Islet precursor cell (in vitro differentiated cells): Measurements from ENCODE around the gene BCAS1.
A peak's percentile ranks its signal among the peaks of the same experiment; 100 is the strongest.

Experiments
- DNase-seq: peaks from one replicate; pipeline ENCODE4 v3.0.0-alpha.2; 2018

The BCAS1 gene

DNA sequence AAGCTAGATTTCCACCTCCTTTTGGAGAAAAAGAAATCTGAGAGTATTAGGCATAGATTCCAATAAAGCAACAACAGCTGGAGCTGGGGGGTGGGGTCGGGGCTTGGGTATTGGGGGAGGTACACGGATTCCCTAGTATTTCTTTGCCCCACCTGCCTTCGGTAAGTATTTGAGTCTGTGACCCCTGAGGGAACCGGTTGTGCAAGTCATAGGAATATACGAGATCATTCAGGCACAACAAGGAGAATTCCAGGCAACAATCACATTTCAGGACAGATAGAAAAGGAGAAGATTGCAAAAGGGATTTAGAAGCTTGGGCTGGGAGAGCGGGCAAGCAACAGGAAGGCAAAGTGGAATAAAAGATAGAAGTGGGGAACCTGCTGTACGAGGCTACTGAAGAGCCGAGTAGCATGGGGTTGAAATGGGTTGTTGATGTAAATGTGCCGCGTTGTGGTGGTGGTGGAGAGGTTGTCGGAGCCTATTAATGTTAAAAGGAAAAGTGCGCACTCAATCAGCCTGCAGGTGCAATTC is 148.9 kb downstream of the BCAS1 start:
- DNase-seq: peak; percentile 40

DNA sequence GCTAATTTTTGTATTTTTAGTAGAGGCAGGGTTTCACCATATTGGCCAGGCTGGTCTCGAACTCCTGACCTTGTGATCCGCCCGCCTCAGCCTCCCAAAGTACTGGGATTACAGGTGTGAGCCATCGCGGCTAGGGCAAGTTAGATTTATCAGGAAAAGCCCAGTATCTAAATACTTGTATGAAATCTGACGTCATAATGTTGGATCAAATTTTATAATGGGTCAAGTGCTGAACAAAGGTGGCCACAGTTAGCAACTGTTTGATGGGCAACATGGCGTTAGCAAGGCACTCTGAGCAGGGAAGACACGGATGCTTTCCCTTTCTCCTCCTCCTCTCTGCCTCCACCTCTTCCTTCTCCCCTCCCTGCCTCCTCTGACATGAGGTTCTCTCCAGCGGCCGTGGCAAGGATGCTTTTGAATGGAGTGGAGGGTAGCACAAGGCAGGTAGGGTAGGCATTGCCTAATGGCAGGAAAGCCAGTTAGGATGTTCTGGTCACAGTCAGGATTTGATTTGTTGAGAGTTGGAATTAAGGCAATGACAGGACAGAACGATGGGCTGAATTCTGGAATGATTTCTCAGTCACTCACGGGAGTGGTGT is 149.6 kb downstream of the BCAS1 start:
- peak; percentile 34 for DNase-seq

DNA sequence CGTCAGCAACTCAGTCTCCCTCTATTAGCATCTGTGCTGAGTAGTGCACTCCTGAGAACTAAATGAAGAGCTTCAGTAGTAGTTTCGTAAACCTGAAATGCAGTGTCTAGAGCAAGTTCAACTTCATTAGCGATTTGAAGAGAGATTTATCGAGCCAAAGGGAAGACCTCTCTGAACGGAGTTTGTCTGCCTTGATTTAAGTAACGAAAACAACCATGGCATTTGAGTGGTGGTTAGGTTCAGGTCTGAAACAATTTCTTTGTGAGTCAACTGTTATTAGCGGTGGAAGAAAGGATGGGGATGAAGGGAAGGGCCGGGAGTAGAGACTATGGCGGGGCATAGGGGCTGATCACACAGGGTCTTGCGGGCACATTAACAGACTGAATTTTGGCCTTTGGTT is 150.5 kb downstream of the BCAS1 start:
- no peak for DNase-seq

DNA sequence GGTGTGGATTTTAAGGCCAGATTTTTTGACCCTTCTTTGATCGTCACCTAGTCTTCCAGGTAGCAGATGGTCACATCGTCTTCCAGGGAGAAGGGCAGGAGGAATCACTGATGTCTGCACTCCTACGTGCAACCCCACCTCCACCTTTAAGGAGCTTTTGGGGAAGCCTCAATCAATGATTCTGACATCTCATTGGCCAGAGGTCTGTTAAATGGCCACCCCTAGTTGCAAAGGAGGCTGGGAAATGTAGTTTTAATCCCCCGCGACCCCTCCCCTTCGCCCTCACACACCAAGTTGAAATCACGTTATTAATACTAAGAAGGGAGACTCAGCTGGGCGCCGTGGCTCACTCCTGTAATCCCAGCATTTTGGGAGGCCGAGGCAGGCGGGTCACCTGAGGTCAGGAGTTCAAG is 151.4 kb downstream of the BCAS1 start:
- peak; percentile 81 for DNase-seq

DNA sequence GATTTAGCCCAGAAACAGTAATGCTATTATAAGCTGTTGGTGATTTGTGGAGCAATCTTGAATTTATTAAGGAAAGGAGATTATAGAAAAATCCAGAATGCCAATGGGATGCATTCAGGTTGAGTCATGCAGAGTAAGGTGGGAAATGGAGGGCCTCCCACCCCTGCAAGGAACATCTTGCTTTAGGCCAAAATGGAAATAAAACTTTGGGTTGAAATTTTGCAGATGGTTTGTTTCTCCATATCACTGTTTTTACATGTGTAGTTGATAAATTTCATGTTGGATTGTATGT is 152.4 kb downstream of the BCAS1 start:
- no peak for DNase-seq

DNA sequence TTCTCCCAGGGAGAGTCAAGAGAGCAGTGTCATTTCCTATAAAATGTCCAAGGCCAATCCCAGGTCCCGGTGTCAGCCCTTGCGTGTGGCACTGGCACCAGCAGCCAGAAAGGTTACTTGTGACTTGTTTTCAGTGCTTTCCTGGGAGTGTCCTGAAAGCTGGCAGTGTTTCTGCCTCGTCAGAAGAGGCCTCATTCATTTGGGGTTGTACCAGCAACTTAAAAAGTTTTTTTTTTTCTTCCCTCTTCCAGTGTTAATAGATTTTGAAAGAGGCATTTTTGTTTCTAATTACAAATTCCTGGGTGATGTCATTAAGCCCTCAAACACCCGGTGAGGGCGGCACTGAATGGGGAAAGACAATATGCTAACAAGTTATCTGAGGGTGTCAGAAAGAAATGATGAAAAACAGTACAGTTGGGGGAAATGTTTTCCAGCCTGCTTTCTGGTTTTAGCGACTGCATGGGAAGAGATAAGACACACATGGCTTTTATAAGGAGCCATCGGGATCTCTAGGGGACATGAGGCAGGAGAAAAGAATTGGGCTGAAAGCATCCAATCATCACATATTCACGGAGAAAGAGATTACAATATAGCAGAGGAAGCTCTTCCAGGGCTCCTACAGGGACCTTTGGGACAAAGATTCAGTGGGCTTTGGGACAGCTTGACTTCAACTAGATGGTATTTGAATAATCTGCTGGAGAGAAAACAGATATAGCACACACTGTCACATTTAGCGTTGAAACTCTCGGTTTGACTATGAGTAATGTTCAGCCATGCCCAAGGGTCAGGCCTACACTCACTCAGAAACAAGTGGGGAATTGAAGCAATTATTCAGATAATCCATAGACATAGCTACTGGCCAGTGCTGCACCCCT is 153.0 kb downstream of the BCAS1 start:
- peak; percentile 69 for DNase-seq

DNA sequence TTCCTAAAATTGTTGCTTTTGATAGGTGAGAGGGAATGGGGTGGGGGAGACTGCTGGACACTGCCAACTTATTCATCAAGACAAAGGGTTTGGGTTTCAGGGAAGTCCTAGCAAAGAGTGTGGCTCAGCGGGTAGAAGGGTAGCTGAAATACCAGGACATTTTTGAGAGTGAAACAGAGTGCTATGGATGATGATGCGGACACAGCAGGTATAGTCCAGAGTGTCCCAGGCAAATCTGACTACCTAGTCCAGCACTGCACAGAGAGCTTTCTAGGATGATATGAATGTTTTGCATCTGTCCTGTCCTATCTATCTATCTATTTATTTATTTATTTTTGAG is 154.3 kb downstream of the BCAS1 start:
- DNase-seq: no peak

DNA sequence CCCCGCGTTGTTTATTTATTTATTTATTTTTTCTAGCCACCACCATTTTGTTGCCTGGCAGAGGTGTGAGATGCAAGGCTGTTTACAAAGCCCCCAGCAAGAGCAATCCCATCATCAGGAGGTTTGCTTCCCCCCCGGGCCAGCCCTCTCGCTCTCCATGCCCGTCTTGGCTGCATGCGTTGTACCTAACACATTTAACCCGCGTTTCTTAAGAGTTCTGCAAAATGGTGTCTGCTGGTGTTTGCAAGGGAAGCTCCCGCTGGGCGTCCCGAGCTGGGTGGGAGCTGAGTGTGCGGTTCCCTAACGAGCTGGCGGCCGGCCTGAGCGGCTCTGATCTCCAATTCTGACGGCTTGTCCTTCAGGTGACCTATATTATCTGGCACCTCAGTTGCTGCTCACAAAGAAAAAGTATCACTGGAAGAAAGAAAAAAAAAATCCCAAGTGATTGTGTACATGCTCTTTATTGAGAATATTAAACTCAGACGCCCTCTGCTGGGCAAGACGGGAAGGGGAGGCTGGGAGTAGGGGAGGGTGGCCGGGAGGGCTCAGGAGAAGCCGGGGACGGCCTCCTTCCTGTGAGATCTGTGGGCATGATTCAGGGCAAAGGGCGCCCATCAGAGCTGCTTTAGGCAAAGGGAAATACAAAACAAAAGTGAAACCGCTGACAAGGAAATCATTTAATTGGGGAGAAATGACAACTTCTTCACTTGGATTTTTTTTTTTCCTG is 154.8 kb downstream of the BCAS1 start:
- DNase-seq: peak; percentile 95

DNA sequence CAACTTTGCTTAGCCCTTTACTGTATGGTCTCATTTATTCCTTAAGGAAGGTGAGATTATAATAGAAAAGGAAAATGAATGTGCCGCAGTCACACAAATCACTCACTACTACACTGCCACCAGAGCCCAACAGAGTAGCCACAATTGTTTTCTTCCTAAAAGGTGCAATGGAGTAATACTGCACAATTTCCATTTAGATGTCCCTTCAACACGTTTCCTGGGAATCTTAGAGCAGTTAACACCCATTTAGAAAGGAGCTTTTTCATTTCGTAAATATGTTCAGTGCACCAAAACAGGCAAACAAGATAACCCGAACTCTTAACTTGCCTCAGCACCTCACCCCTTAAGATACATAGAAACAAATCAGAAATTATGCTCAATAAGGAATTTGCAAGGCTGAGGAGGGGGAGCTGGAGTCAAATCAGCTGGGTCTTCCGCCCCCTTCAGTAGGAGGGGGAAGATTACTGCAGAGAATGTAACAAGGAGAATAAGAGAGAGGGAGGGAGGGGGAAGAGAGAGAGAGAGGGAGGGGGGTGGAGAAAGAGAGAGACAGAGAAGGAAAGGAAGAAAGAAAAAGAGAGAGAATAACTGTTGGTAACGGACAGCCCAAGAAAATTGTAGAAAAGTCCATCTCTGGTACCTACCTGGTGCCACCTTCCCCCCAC is 155.5 kb downstream of the BCAS1 start:
- DNase-seq: peak; percentile 39

DNA sequence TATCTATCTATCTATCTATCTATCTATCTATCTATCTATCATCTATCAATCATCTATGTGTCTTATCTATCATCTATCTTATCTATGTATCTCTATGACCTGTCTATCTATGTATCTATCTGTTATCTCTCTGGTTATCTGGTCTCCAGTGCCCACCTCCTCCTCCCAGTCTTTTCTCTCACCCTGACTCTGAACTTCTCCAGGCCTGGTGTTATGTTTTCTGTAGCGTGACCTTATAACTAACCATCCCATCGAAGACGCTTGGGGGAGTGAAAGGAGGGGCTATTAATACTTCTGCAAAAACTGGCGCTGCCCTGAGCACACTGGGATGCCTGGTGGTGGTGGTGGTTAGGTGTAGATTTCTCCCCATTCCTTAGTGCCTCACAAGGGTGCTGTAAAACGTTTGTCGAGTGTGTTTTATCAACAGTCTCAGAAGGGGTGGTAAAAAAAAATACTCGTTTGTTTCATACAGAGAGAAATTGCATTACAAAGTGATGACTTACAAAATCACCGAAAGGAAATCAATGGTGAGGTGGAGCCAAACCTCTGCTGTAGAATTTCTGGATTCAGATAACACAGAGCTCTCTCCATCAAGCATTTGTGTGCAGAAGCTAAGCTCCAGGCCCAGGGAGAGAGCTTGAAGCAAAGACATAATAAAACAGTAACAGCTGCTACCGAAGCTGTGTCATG is 156.2 kb downstream of the BCAS1 start:
- no peak for DNase-seq

DNA sequence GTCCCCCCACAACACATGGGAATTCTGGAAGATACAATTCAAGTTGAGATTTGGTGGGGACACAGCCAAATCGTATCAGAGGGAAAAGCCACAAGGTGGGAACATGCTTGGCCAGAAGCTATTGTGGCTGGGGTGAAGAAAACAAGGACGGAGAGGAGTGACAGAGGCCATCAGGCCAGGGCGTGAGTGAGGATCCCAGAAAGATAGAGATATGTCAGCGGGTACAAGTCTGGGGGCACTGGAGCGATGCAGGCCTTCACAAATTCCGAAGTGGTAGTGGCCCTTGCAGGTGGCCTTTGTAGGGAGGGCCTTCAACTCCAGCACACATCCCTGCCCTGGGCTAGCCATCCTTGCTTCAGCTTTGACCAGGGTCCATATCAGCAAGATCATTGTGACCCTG is 159.1 kb downstream of the BCAS1 start:
- no peak for DNase-seq

DNA sequence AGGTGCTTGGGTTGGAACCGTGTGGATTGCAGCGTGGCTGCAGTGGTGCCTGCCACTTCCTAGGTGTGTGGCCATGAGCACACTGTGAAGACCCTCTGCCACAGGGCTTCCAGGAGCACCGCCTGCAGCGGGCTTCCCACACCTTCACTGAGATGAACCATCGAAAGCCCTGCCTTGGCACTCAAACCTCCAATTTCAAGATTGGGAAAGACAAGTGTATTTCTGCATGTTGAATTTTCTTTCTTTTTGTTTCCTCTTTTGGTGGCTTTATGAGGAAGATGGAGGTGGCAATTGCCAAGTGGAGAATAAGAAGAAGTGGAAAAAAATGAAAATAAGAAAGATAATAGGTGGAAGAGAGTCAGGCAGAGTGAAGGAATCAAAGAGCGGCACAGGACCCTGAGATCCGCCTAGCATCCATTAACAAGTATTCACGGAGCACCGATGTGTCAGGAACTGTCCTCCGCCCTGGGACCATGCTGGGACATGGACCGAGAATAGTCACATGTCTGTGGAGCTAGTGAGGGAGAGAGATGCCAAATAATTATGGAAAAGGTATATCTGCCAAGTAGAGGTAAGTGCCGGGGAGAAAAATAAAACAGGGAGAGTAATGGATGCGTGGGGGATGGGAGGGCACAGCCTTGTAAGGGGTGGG is 159.9 kb downstream of the BCAS1 start:
- no peak for DNase-seq

DNA sequence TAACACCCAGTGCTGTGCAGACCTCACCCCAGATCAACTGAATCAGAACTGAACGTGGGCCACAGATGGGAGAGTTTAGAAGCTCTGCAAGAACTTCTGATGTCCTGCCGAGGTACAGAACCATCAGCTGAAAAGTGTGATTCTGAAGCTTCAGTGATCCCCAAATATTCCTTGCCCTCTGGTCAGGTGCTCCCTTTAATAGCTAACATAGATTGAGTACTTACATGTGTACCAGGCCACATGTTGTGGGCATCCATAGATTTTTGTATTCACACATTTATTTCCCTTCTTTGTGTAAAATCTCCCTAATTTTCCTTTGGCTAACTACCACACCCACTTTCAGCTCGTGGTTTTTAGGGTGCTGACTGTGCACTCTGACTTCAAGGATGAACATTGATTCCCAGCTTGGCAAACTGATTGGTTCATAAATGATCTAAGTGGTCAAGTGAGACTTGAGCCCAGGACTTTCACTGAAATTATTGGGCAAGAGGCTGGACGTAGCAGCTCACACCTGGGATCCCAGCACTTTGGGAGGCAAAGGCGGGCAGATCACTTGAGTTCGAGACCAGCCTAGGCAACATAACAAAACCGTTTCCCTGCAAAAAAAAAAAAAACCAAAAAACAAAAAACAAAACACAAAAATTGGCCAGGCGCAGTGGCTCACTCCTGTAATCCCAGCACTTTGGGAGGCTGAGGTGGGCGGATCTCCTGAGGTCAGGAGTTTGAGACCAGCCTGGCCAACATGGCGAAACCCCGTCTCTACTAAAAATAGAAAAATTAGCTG is 162.2 kb downstream of the BCAS1 start:
- no peak for DNase-seq

DNA sequence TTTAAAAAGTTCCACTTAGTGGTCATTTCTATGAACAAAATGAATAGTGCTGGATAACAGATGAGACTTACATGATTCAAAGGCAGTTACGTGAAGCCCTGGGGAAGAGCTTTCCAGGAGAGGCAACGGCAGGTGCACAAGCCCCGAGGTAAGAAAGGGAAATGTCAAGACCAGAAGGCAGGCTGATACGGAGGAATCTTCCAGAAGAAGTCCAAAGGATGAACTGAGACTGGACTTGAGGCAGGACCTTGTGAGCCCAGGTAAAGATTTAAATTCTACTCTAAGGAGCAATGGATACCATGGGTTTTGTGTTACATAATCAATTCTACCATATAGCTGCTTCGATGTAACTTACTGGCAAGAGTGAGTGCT is 164.6 kb downstream of the BCAS1 start:
- no peak for DNase-seq

DNA sequence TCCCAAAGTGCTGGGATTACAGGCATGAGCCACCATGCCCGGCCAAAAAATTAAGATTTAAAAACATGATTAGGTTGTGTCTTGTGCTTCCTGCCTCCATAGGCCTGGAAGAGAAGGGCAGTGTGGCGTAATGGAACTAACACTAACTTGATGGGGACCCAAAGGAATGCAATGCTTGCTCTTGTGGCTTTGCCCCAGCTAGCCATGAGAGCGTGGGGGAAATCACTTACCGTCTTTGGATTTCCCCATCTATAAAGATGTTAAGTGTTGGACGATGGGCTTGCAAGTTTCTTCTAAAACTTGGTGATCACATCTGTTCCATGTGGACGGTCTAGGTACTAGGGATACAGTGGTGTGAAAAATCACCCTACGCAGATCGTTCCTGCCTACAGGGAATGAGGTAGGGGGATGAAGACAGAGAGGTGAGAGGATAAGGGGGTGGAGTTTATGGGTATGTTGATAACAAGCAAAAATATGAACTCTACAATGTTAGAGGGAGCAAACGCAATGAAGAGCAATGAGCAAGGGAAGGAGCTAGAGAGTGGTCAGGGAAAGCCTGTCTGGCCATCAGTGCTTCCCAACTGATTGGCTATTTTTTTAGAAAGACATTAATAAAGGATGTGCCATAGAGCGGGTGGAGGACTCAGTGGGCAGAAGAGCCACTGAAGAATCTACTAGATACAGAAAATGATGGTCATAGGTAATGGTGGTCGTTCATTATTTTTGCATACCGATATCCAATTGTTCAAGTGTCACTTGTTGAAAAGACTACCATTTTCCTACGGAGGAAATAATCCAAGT is 165.2 kb downstream of the BCAS1 start:
- DNase-seq: no peak

DNA sequence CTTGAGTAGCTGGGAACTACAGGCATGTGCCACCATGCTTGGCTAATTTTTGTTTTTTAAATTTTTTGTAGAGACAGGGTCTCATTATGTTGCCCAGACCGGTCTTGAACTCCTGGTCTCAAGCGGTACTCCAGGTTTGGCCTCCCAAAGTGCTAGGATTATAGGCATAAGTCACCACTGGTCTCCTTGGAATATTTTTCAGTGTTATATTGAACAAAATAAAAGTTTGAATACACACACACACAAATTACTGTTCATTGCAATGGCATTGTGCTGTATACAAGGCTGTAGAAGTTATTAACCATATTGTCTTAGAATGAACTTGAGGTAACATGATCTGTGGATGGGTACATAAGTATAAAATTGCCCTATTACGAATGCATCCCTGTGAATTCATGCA is 166.1 kb downstream of the BCAS1 start:
- DNase-seq: no peak

DNA sequence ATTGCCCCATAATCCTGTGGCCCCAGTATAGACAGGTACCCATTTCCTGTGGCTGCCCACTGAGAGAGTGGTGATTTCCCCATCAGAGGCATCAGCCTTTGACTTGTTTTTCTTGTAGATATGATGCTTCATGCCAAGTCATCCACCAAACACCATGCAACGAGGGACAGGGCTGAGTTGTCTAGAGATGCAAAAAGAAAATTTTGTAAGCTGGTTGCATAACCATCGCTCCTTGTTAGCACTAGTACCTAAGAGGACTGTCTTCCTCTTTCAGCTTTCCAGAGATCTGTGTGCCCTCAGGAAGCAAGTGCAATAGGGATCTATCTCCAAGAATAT is 166.8 kb downstream of the BCAS1 start:
- no peak for DNase-seq

DNA sequence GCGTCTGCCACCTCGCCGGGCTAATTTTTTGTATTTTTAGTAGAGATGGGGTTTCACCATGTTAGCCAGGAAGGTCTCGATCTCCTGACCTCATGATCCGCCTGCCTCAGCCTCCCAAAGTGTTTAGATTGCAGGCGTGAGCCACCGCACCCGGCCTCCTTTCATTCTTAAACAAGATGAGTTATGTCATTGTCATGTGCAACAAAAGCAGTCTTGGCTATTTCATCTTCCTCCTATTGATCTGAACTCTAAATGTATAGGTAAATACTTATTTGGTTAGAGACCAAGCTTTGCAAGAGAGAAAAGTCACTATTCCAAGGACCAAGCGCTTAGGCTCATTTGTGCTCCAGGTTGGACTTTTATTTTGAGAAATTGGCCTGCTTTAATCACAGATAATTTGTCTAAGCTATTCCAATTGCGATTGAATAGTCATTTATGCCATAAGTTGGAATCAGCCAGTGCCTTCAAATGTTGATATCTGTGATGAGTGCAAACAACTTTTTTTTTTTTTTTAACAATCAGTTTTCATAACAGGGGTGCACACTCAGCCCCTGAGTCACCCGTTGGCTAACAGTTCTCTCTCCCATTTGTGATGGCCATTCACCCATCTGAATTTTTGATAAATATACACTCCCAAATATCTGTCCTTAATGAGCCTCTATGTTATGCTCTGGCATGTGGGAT is 167.3 kb downstream of the BCAS1 start:
- no peak for DNase-seq

DNA sequence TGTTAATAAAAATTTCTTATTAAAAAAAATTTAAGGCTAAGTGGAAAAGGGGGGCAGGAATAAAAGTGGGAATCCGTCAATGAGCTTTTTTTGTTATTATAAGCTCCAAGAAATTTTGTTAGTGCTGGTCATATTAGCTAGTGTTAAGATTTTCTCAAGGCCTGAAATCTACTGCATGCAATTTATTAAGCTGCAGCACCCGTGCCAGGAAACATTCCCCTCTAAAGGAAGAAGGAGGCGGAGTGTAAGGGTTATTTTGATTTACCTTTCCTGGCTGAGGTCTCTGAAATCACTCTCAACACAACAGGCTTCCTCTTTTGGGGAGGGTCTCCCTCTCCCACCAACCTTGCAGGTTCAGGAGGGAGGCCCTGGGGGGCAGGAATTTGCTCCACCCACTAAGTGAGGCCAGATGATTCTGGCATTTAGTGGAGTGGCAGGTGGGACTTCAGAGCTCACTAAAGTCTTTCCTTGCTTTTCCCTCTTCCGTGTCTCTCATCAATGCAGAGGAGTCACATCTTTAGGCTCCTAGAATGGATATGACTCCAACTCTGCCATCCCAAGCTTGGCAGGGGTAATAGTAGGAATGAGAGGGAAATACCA is 168.8 kb downstream of the BCAS1 start:
- DNase-seq: no peak

DNA sequence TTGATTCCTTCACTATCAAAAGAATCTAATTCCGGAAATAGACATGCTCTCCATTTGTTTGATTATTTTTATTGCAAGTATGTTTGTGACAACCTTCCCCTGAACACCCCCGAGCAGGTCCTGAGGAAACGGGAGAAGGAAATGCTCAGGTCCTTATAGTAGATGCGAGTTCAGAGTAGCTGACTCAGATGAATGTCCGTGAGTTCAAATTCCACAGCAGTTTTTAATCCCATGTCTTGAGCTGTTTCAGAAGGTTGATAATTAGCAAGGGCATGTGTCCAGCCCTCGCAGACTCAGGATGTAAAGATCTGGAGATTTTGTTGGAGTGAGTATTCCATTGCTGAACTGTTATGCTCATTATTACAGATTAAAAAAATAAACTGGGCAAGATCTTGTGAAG is 169.3 kb downstream of the BCAS1 start:
- DNase-seq: no peak
